HPDE6-E6E7 (cell line): ENCODE measurements around the gene TXNIP.

Experiments
- DNase-seq: peaks from one replicate; pipeline ENCODE4 v3.0.0; 2011; ENCODE audit warnings: missing footprints; ENCODE audit errors: extremely low spot score

TXNIP gene

DNA sequence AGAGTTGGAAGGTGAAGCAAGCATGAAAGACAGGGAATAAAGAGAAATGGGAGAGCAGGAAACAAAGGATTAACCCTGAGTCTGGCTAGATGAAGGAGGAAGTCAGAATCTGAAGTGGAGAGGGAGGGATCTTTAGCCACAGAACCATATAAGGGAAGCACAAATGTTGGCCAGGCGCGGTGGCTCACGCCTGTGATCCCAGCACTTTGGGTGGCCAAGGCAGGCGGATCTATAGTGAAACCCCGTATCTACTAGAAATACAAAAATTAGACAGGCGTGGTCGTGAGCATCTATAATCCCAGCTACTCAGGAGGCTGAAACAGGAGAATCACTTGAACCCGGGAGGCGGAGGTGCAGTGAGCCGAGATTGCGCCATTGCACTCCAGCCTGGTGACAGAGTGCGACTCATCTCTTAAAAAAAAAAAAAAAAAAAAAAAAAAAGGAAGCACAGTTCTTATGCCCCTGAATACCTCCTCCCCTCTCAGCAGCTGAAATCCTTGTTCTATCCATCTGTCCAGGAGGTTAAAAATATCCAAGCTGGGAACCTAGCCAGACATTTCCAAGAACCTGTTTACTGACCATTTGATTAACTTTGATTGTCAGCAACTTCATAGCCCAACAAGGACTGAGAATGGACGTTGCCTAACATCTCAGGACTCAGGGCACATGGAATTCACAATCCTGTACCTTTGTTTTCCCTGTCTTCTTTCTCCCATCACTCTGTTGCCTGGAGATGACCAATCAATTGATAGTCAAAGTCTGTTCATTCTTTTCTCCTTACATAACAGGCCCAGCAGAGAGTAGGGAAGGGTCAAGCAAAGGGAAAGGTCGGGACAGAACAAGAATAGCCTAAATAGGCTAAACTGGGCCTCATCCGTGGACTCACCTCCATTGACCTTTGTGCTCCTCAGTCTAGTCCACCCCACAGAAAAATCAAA, 10.6 kb downstream of the TXNIP start:
- no peak for DNase-seq

DNA sequence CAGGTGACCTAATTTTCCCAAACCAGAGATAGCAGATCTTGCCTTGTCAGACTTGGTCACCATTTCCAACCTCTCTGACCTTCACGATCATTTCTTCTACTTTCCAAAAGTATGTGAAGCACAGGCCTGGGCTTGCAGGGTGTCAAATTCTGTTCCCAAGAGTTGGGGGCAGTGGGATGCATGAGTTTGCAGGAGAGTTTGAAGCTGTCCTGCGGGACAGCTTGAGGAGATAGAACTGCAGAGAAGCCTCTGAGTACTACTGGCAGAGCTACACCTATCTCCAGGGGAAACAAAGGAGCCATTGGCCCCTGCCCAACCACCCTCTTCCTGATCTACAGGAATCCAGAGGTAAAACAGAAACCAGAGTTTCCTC, 11.3 kb downstream of the TXNIP start:
- no peak for DNase-seq

DNA sequence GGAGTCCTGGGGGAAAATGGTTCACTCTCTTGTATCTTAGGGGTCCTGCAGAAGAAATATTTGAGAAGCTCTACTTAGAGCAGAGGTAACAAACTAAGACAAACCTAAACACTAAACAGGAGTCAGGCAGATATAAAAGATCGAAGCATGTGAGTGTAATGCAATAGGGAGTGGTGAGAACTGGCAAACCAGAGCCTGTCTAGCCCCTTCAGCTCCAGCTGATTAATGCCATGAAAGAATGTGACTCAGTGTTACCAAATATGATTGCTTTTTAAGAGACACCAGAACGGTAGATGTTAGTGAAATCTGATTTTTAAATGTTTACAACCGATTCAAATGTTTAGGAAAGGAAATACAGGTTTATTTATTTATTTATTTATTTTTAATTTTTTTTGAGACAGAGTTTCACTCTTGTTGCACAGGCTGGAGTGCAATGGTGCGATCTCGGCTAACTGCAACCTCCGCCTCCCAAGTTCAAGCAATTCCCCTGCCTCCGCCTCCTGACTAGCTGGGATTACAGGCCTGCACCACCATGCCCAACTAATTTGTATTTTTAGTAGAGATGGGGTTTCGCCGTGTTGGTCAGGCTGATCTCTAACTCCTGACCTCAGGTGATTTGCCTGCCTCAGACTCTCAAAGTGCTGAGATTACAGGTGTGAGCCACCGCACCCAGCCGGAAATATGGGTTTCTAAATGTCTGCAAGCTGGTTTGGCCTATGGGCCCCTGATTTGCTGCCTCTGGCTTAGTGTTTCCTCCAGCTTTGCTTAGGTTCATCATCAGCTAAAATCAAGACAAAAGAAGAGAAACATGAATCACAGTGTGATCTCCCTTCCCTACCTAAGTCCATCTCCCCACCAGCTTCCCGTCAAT, 12.2 kb downstream of the TXNIP start:
- no peak for DNase-seq

DNA sequence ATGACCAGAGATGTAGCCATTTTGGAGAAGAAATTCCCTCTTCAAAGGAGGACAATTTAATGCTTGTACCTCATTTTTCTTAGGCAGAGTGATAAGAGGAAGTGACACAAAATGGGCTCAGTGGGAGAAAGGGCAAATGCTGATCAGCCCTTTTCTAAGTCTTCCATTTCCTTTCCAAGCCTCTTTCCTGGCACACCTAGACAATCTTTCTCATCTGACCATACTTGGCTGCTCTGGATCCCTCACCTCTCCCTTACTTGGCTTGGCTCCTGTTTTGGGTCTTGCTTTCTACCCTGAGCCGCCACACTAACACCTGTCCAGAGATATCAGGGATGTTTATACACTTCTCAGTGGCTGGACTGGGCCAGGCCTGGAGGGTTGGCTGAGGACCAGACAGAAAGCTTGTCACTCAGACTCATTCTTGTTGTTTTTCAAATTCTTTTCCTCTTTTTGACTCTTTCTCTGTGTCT, 13.1 kb downstream of the TXNIP start:
- DNase-seq = no peak

DNA sequence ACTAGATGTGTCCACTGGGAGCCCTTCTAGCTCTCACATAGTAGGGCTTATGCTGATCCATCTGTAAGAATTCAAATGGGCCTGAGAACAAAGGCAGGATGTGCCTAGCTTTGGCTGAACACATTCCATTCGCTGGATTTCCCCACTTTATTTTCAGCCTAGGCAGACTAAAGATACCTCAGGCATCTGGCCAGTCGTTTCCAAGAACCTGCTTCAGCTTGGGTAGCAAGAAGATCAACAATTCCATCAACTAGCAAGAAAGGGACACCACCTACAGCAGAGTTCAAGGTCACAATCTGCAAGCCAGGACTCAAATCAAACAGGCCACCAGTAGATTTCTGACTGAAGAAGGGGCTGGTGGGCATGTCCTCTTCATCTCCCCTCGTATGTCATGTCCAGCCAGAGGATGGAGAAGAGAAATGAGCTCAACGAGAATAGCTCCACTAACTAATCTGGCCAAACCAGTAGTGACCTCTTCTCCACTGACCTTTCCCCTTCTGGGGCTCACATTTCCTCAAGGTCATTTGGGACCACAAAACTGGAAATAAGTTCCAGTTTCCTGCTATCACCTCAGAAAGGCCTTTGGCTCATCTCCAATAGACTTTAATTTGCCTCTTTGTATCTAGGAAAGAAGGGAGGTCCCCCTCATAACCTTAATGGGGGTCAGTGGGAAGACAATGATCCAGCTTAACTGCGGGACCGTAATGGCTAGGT, 14.2 kb downstream of the TXNIP start:
- DNase-seq = no peak

DNA sequence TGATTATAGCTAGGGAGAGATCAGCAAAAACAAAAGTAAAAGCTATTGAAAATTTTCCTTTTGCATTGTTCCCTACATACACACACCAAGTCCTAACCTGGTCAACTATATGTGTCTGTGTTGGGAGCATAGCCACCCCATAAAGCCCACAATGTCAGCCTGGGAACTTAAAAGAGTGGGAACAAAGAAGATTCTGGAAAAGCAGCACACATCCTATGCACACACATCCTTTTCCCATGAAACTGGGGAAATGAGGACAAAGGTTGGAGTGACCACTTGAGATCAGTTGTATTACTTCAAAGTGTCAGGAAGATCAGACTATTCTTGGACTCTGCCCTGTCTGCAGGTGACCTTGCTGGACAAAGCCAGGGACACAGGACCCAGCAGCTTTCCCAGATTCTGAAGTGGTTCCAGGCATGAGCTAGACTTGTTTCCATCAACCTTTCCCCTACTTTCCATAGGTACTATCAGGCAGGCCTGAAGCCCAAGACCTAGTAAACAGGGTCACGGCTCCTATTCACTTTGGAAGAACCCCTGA, 15.9 kb downstream of the TXNIP start:
- no peak for DNase-seq

DNA sequence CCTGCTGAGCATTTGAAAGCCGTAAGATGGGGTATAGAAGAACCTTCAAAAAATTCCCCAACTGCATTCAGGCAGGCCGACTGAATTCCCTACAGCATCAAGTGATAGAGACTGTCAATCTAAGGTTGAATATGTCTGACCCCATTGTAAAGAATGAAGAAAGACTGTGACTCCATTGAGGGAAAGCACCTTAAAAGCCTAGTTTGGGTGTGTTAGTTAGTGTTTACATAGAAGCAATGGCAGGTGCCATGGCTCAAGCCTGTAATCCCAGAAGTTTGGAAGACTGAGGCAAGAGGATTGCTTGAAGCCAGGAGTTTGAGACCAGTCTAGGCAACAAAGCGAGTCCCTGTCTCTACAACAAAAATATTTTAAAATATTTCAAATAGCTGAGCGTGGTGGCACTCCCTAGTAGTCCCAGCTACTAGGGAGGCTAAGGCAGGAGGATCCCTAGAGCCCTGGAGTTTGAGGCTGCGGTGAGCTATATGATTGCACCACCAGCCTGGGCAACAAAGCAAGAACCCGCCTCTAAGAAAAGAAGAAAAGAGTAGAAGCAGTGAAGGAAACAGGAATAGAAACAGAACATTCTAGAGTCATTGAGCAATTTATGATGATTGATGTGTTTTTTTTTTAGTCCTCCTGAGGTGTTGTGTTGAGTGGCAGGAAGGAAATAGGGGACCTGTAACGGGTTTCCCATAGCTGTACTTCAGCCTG, 16.5 kb downstream of the TXNIP start:
- DNase-seq = no peak

DNA sequence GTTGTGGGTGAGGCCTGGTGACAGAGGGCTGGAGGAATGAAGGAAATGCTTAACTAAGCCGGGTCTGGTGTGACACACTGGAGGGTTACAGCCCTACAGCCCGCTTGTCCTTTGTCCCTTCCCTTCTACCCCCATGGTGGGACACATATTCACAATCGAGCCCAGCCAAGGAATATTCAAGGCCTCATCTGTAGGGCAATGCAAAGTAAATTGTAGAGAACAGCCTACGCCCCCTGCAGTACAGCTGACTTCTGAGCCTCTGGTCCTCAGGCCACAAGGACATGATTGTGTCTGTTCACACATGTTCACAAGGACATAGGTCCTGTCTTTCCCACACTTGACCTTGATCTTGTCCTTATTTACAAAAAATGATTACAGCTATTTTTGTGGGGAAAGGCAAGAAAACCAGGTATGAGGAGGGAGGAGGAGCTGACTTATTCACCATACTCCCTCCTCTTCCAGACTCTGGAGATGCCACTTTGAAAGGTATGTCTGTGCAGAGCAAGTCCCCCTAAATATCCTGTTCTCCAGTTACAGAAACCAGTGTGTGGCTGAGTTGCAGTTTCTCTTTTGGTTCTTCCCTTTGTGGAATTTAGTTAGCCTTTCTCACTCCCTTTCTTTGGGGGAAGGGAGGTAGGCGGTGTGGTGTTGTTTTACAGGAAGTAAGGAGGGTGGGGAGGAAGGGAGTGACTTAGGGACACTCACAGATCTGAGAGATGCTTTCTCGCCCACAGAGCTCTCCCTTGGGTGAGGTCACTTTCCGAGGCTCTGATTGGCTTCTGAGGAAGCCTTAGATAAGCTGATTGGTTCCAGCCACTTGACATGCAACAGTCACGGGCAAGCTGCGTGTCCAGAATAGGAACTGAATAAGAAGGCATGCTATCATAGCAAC, 17.3 kb downstream of the TXNIP start:
- peak; percentile 92 for DNase-seq

DNA sequence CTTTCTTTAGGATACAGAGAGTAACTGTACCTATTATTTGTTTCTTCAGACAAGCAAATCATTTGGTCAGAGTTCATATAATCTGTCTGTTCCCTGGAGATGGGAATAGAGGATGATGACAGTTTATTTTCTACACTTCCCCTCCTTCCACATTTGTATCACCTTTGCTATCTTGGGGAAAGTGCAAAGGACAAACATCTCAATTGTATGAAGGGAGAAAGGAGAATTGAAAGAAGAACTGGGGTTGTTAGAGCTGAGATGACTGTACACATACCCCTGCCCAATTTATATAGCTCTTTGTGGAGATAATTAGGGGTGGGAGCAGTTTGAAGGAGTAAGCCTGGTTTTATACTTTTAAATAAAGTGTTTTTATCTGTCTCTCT, 17.9 kb downstream of the TXNIP start:
- no peak for DNase-seq

DNA sequence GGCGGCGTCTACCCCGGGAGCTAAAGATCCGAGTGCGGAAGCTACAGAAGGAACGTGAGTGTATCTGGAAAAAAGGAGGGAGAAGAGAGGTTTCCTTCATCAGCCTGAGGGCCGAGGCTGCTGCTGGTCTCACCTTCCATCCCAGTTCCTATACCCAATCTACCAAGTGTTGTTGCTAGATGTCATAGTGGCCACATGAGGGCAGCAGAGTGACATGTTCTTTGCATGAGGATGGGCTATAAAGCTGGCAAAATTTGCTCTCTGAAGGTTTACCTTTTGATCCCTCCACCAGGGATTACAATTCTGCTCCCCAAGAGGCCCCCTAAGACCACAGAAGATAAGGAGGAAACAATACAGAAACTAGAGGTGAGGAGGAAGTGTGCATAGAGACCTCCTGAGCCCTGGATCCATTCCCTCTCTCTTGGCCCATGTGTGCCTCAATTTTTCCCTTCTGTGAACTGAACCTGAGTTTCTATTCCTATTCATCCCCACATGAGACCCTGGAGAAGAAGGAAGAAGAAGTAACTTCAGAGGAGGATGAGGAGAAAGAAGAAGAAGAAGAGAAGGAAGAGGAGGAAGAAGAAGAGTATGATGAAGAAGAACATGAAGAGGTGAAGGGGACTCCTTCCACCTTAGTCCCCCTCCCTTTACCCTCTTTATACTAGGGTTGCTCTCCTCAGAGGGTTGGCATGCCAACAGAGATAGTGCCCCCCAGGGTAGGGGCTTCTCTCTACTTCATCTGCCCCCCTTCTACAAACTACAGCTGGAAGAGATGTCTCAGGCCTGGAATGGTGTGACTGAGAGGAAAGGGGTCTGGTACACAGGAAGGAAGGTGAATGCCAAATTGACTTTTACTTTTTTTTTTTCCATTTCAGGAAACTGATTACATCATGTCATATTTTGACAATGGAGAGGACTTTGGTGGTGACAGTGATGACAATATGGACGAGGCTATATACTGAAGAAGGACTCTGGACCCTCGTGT, 18.6 kb downstream of the TXNIP start:
- DNase-seq = peak; percentile 68

DNA sequence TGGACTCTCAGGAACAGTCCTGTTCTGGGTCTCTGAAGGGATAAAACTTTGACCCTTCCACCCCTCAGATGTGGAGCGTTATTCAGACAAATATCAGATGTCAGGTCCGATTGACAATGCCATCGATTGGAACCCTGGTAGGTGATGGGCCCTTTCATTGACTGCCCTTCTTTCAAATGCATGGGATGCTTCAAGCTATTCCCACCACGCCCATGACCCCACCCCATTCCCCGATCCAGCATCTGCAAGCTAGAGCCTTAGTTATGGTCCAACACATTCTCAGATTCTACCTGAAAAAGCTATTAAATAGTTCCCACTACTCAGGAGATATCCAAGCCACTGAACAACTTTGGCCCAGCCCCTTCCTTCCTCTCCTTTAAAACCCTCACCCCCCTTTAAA, 19.4 kb downstream of the TXNIP start:
- no peak for DNase-seq

DNA sequence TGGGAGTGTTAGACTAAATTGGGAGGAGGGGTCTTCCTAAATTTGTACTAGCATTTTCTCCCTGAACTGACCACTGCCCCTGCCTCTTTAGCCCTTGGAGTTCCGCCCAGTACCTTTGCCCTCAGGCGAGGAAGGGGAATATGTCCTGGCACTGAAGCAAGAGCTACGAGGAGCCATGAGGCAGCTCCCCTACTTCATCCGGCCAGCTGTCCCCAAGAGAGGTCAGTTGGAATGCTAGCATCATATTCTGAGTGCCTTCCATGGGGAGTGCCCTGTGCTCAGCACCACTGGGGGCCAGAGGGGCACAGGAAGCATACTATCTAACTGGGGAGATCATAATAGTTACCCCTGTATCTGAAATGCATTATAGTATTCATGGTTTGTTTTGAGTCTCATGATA, 21.2 kb downstream of the TXNIP start:
- DNase-seq = no peak

DNA sequence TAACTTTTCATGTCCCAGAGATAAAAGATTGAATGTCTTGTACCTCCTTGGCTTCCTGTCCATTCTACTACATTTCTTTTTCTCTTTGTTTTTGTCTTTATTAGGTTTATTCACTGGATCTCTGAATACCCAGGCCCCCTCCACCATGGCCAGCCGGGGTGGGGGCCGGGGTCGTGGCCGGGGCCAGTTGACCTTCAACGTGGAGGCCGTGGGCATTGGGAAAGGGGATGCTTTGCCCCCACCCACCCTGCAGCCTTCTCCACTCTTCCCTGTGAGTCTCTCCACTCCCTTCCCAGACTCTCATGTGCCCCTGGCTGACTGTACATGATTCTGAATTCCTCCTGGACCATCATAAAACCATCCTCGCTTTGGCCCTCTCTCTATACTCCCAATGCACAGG, 21.7 kb downstream of the TXNIP start:
- no peak for DNase-seq

DNA sequence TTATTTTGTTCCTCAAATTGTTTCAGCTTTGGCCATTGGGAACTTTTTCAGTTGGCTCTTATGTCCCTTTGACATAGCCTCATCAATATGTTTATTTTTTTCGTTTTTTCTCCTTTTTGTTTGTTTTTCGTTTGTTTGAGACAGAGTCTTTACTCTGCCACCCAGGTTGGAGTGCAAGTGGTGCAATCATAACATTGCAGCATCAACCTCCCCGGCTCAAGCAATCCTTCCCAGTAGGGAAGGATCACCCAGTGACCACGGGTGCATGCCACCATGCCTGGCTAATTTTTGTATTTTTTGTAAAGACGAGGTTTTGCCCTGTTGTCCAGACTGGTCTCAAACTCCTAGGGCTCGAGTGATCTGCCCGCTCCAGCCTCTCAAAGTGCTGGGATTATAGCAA, 23.8 kb downstream of the TXNIP start:
- DNase-seq = no peak

DNA sequence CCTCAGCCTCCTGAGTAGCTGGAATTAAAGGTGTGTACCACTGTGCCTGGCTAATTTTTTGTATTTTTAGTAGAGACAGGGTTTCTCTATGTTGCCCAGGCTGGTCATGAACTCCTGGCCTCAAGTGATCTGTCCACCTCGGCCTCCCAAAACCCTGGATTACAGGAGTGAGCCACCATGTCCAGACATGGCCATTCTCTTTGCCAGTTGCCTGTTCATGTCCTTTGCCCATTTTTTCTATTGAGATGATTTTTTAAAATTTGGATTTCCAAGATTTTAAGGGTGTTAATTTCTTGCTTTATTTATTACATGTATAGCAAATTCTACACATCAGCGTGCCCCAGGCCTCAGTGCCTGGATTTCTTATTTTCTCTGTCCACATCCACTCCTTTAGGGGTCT, 29.1 kb downstream of the TXNIP start:
- DNase-seq = no peak

DNA sequence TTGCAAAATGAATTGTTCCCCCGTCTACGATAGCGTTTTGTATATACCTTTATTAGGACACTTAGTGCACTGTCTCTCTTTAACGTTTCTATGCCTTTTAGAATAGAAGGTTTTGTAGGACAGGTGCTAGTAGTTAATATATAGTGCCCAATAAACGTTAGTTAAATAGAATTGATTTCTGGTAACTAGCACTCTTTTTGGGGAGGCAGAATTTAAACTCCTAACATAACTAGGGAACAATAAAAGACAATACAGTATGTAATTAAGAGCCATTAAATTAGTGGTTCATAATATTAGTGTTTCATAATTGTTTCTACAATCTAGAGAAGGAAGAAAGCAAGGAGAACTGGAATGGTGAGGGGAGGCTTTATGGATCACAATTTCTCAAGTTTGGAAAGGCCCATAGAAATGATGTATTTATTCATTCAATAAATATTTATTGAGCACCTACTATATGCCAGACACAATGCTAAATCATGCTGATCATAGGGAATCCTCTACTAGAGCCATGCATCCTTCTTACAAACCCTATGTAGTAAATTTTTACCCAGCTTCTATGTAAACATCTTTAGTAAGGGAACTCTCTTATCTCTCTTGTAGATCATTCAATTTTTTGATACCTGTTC, 31.1 kb downstream of the TXNIP start:
- no peak for DNase-seq

DNA sequence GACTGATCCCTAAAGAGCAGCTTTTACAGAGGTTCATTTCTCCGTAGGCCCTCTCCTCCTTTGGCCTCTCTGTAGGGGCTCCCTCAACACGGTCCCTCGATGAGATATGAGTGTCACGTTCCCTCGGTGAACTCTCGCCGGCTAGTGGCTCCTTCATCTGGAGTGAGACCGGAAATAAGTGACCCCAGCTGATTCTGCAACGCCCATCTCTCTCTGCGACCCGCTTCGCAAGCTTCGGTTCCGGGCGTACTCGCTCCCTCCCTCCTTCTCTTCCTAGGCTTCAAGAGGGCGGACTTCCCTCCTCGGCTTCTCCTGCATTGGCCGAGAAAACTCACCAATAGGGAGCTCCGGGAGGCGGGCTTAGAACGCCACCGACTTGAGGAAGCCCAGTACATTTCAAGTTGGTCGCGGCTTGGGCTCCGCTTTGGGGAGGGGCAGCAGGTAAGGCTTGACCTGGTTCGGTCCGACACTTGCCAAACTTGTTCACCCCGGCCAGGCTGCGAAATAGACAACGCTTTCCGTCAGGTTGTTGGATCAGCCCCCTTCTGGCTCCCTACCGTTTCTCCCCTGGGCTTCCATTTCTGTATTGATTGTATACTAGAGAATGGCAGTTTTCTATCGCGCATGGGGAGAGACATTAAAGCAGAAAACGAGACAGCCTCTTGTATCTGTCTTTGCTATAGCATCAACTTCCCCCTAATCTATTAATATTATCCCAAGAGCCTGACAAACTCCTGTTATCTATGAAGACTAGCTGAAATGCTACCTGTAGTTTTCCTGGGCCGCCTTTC, 31.9 kb downstream of the TXNIP start, which contains the start of the genes ANKRD34A and POLR3GL:
Gene ANKRD34A, minus strand, starts transcription at position 248 of the 791 bp plus-strand sequence. CDS start 2,816 bp downstream, outside the sequence.
Gene POLR3GL, plus strand, starts transcription at position 363 of the 791 bp plus-strand sequence. CDS start 10,176 bp downstream, outside the sequence.
- peak; percentile 87 for DNase-seq
